Stimulated activated CD8-positive, alpha-beta memory T cell treated with anti-CD3 and anti-CD28 coated beads, Interleukin-4, amount 100 ng/mL, for 48 hours (primary cell): ENCODE results near the gene EZH2.

Source experiments
- DNase-seq: peaks from one replicate; pipeline ENCODE4 v3.0.0-alpha.2; 2020

The EZH2 gene

GRCh38 chr7:148852272-148852671 is 31.8 kb downstream of the EZH2 start:
- DNase-seq = no peak

- DNase-seq = no peak
Observed at GRCh38 chr7:148850564-148850963, 33.5 kb downstream of the EZH2 start.

- no peak for DNase-seq
Observed at GRCh38 chr7:148849393-148850098, 34.5 kb downstream of the EZH2 start.

GRCh38 chr7:148847815-148848734 is 36.0 kb downstream of the EZH2 start:
- no peak for DNase-seq

- no peak for DNase-seq
Observed at GRCh38 chr7:148838905-148839304, 45.2 kb downstream of the EZH2 start.

- DNase-seq = no peak
Observed at GRCh38 chr7:148835854-148836253, 48.2 kb downstream of the EZH2 start.

- DNase-seq = no peak
Observed at GRCh38 chr7:148834605-148835004, 49.5 kb downstream of the EZH2 start.

- DNase-seq = no peak
Observed at GRCh38 chr7:148831782-148832181, 52.3 kb downstream of the EZH2 start.

GRCh38 chr7:148830897-148831692 is 53.0 kb downstream of the EZH2 start:
- DNase-seq = no peak

- DNase-seq = no peak
Observed at GRCh38 chr7:148828965-148829364, 55.1 kb downstream of the EZH2 start.

- no peak for DNase-seq
Observed at GRCh38 chr7:148825338-148825737, 58.8 kb downstream of the EZH2 start.

GRCh38 chr7:148824864-148825263 is 59.2 kb downstream of the EZH2 start:
- no peak for DNase-seq

- DNase-seq = no peak
Observed at GRCh38 chr7:148821422-148821821, 62.7 kb downstream of the EZH2 start.

GRCh38 chr7:148819697-148820360 is 64.3 kb downstream of the EZH2 start:
- no peak for DNase-seq

- DNase-seq = no peak
Observed at GRCh38 chr7:148815612-148816011, 68.5 kb downstream of the EZH2 start.

GRCh38 chr7:148814922-148815559 is 69.0 kb downstream of the EZH2 start:
- no peak for DNase-seq

- DNase-seq = no peak
Observed at GRCh38 chr7:148813890-148814289, 70.2 kb downstream of the EZH2 start.

GRCh38 chr7:148811892-148812291 is 72.2 kb downstream of the EZH2 start:
- no peak for DNase-seq

GRCh38 chr7:148809856-148810255 is 74.2 kb downstream of the EZH2 start:
- DNase-seq = no peak

- no peak for DNase-seq
Observed at GRCh38 chr7:148807436-148807835, 76.7 kb downstream of the EZH2 start.

- DNase-seq = no peak
Observed at GRCh38 chr7:148806187-148806586, 77.9 kb downstream of the EZH2 start.
